NB4 (cell line): ENCODE data around the gene CRYBA4.

ENCODE experiments used
- DNase-seq: peaks from one replicate; pipeline ENCODE4 v3.0.0; 2010; ENCODE audit warnings: low read depth
- H3K4me3 ChIP-seq: one replicate; pipeline ENCODE4 v1.5.1; 2011; ENCODE audit warnings: mild to moderate bottlenecking, low read depth, low read length, moderate library complexity
- MYC ChIP-seq: IDR thresholded peaks from 2 replicates; pipeline ENCODE4 v1.6.1; 2011; ENCODE audit warnings: low read depth, low read length
- POLR2A ChIP-seq: IDR thresholded peaks from 2 replicates; pipeline ENCODE4 v1.6.1; 2011; ENCODE audit warnings: mild to moderate bottlenecking; ENCODE audit not compliant: insufficient read length; ENCODE audit errors: extremely low read depth
- TF ChIP-seq, protein P1 (sequence below): IDR thresholded peaks from one replicate; pipeline ENCODE4 v1.5.1; 2012; ENCODE audit warnings: low read depth, low read length
- TF ChIP-seq, protein P2 (sequence below): IDR thresholded peaks from 2 replicates; pipeline ENCODE4 v1.6.1; 2011; ENCODE audit warnings: low read depth, low read length

CRYBA4 gene

DNA sequence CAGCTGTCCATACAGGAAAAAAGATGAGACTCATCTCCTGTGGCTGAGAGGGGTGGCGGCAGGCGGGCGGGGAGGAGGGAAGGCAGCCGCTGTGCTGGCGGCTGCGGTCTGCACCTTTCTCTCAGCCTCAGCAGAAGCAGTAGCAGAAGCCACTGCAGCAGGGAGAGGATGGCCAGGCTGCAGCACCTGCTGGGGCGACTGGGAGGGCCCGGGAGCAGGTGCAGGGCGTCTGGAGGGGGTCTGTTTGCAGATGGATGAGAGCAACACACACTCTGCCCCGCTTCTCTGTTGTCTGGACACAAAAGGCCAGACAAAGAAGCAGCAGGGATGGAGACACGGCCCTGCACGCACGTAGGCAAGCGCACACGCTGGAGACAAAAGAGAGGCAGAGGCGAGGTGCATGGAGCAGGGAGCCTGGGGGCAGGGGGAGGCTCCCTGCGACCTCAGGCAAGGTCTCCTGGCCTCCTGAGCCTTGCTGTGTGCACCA is 26.3 kb downstream of the CRYBA4 start:
- TF ChIP-seq, protein P1, sequence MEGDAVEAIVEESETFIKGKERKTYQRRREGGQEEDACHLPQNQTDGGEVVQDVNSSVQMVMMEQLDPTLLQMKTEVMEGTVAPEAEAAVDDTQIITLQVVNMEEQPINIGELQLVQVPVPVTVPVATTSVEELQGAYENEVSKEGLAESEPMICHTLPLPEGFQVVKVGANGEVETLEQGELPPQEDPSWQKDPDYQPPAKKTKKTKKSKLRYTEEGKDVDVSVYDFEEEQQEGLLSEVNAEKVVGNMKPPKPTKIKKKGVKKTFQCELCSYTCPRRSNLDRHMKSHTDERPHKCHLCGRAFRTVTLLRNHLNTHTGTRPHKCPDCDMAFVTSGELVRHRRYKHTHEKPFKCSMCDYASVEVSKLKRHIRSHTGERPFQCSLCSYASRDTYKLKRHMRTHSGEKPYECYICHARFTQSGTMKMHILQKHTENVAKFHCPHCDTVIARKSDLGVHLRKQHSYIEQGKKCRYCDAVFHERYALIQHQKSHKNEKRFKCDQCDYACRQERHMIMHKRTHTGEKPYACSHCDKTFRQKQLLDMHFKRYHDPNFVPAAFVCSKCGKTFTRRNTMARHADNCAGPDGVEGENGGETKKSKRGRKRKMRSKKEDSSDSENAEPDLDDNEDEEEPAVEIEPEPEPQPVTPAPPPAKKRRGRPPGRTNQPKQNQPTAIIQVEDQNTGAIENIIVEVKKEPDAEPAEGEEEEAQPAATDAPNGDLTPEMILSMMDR: no peak
- TF ChIP-seq MYC (no peak), POLR2A (no peak)
- TF ChIP-seq, protein P2, sequence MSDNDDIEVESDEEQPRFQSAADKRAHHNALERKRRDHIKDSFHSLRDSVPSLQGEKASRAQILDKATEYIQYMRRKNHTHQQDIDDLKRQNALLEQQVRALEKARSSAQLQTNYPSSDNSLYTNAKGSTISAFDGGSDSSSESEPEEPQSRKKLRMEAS: no peak
- no peak overlapping the region for H3K4me3 ChIP-seq
- no peak for DNase-seq

DNA sequence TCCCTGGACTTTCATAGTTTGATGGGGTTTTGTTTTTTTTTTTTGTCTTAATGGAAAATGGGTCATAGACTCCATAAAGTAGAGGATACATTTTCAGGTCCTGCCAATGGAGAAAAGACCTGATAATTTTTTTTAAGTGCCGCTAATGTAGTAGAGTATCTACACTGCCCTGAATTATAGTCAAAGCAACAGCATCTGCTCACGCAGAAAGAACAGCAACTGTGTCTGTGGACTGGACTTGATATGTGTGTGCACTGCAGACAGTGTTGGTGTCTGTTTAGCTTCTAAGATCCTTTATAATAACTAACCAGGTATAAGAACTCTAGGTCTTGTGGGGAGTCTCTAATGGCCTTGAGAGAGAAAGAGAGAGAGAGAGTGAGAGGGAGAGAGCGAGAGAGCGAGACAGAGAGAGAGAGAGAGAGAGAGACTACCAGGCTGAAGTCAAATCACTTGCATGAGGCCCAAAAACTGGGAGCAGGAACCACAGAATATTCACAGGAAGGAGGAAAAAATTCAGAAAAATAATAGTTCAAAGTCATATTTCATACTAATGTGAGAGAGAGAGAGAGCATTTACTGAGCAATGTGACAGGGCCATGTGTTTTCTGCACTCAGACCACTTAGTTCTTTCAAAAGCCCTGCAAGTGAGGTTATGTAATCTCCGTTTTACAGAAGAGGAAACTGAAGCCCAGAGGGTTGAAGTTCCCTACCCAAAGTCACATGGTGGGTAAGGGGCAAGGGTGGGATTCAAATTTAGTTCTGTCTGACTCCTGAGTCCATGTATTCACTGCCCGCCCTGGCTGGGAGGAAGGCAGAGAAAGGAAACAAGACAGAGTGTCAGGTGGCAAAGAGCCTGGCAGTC is 27.0 kb downstream of the CRYBA4 start:
- TF ChIP-seq POLR2A (no peak), MYC (peak; percentile 92)
- TF ChIP-seq, protein P2: peak; percentile 93
- TF ChIP-seq, protein P1: no peak
- peak; percentile 84 for DNase-seq
- no peak overlapping the region for H3K4me3 ChIP-seq

DNA sequence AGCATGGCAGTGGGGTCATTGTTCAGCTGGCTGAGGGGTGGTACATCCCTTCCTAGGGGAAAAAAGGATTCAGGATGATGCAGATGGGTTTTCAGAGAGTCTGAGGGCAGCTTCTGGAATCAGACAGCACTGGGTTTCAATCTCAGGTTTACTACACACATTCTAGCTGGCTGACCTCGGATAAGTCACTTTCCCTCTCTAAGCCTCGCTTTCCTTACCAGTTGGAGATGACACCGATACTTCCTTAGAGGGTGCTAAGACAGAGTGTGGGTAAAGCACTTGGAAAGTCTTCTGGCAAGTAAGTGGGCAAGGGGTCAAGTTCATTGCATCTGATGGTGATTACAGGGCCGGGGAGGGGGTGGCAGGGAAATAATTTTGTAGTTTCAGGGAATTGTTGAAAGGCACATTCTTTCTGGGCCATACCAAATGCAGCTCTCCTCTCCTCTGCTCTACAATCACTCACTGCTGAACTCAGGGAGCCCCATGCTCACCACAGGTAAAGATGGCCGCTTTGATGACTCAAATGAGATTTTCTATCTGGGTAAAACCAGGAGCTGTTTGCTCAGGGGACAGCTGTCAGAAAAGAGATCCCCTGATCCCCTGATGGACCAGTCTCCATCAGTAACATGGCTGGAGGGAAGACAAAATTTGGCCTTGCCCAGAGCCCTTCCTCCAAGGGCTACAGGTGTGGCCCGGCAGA is 29.1 kb downstream of the CRYBA4 start:
- TF ChIP-seq, protein P1: no peak
- TF ChIP-seq POLR2A (no peak), MYC (no peak)
- TF ChIP-seq, protein P2: no peak
- DNase-seq: no peak
- H3K4me3 ChIP-seq: no peak overlapping the region

DNA sequence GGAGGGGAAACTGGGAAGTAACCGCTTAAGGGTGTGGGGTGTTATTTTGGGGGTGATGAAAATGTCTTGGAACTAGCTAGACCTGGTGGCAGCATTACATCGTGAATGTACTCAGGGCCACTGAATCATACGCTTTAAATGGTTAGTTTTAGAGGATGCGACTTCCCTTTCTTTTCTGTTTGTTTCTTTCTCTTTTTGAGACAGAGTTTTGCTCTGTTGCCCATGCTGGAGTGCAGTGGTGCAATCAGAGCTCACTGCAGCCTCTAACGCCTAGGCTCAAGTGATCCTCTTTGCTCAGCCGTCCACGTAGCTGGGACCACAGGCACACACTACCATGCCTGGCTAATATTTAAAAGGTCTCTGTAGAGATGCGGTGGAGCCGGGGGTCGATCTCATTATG is 30.1 kb downstream of the CRYBA4 start:
- no peak for TF ChIP-seq MYC
- TF ChIP-seq POLR2A: no peak
- TF ChIP-seq, protein P1: no peak
- TF ChIP-seq, protein P2: no peak
- no peak for DNase-seq
- H3K4me3 ChIP-seq: no peak overlapping the region

DNA sequence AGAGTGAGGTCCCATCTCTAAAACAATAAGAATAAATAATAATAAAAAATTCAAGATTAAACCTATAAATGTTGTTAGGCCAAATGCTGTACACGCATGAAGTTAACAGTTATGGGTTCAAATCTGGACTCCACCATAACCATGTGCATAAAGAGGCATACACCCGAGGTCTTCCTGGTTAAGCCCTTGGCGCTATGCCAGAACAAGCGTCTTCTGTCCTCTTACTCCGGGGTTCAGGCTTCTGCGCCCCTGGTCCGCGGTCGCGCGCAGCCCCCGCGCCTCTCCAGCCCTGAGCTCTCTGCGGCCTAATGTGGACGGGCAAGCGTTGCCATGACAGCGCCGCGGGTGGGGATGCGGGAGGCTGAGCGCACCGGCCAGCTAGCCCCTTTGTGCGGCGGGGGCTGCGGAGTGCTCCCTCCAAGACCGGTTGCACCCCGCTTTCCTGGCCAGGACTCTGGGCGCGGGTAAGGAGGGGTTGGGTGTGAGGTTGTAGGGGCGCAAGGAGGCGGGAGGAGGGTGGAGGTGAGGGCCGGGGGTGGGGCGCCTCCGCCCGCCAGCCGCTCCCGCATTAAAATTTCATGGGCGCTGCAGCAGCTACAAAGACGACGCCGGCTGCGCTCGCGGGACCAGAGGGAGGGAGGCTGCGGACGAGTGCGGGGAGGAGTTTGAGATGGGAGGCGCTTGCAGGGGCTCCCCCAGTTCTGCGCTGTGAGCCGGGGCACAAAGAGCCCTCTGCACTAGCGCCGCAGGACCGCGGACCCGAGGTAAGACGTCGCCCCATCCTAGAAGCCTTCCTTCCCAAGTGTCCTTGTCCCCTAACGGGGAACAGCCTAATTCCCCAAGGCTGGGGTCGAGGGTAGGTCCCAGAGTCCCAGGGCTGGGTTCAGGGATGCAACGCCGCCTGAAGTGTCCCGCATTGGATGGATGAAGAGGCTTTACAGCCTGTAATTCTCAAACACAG is 35.4 kb downstream of the CRYBA4 start, which contains the start of gene MIAT:
TSS of gene MIAT (plus strand) at position 698 of the 961 bp plus-strand sequence.
- no peak for DNase-seq
- TF ChIP-seq, protein P1: no peak
- TF ChIP-seq POLR2A (no peak), MYC (no peak)
- TF ChIP-seq, protein P2: no peak

More for the DNA sequence above, 35.4 kb downstream of the CRYBA4 start, which contains the start of gene MIAT:
- H3K4me3 ChIP-seq: peak within 1 kb of the TSS; percentile 25
